GM23338 (cell line): ENCODE measurements around the gene TMEM39A. TPM values are rescaled to one million over a fixed set of nuclear protein-coding genes. Genes with fewer than 3 reads are reported as not detected.

ENCODE experiments used
- ATAC-seq: fragments of 200-7000 bp; cut with Tn5 transposase; 3 replicates; pipeline ENCODE4 v1.9.1; 2020
- DNase-seq: peaks from one replicate; pipeline ENCODE4 v3.0.0-alpha.2; 2015; ENCODE audit warnings: low spot score
- H2AFZ ChIP-seq: fragments of 200-600 bp; sonication (generic); 2 replicates; pipeline ENCODE4 v1.8.0; 2016; ENCODE audit warnings: antibody characterized with exemption, mild to moderate bottlenecking, moderate library complexity
- H3F3A ChIP-seq: fragments of 200-600 bp; sonication (generic); replicated peaks from 2 replicates; pipeline ENCODE4 v1.8.0; 2017; ENCODE audit warnings: antibody characterized with exemption, mixed run types, low read depth
- H3K27ac ChIP-seq: fragments of 200-600 bp; sonication (generic); 2 replicates; pipeline ENCODE4 v1.6.1; 2016; ENCODE audit warnings: low read depth
- H3K27me3 ChIP-seq: fragments of 200-600 bp; sonication (generic); 2 replicates; pipeline ENCODE4 v1.8.0; 2016; ENCODE audit warnings: mild to moderate bottlenecking, mixed run types, moderate library complexity; ENCODE audit not compliant: insufficient read depth
- H3K36me3 ChIP-seq: fragments of 200-600 bp; sonication (generic); 2 replicates; pipeline ENCODE4 v1.8.0; 2016; ENCODE audit warnings: mild to moderate bottlenecking; ENCODE audit not compliant: insufficient read depth
- H3K4me1 ChIP-seq: fragments of 200-600 bp; sonication (generic); 2 replicates; pipeline ENCODE4 v1.8.0; 2016; ENCODE audit warnings: mild to moderate bottlenecking, moderate library complexity; ENCODE audit not compliant: insufficient read depth
- H3K4me2 ChIP-seq: fragments of 200-600 bp; sonication (generic); 2 replicates; pipeline ENCODE4 v1.7.1; 2017; ENCODE audit warnings: mixed run types
- H3K4me3 ChIP-seq: fragments of 200-600 bp; sonication (generic); 2 replicates; pipeline ENCODE4 v1.6.1; 2016; ENCODE audit warnings: mixed run types
- H3K79me2 ChIP-seq: fragments of 200-600 bp; sonication (generic); replicated peaks from 2 replicates; pipeline ENCODE4 v1.8.0; 2017; ENCODE audit warnings: mild to moderate bottlenecking; ENCODE audit not compliant: insufficient read depth
- H3K9me2 ChIP-seq: fragments of 200-600 bp; sonication (generic); 2 replicates; pipeline ENCODE4 v1.8.0; 2017; ENCODE audit not compliant: insufficient read depth
- H4K20me1 ChIP-seq: fragments of 200-600 bp; sonication (generic); replicated peaks from 2 replicates; pipeline ENCODE4 v1.8.0; 2017; ENCODE audit warnings: mild to moderate bottlenecking; ENCODE audit not compliant: insufficient read depth
- H3K27ac Mint-ChIP-seq: 2 replicates; pipeline ENCODE4 v1.8.0; 2020; ENCODE audit warnings: inconsistent platforms, mild to moderate bottlenecking, moderate library complexity, mixed read lengths
- H3K27me3 Mint-ChIP-seq: 3 replicates; pipeline ENCODE4 v1.8.0; 2022; ENCODE audit warnings: low read depth, mild to moderate bottlenecking, moderate library complexity, mixed read lengths, inconsistent platforms; ENCODE audit not compliant: insufficient read depth, poor library complexity
- H3K36me3 Mint-ChIP-seq: 3 replicates; pipeline ENCODE4 v1.8.0; 2021; ENCODE audit warnings: low read depth, mild to moderate bottlenecking, inconsistent platforms, moderate library complexity, mixed read lengths
- H3K4me1 Mint-ChIP-seq: 3 replicates; pipeline ENCODE4 v1.8.0; 2020; ENCODE audit warnings: mild to moderate bottlenecking, inconsistent platforms, mixed read lengths
- H3K4me3 Mint-ChIP-seq: 3 replicates; pipeline ENCODE4 v1.8.0; 2021; ENCODE audit warnings: moderate library complexity, mild to moderate bottlenecking, inconsistent platforms, mixed read lengths
- H3K9me3 Mint-ChIP-seq: 3 replicates; pipeline ENCODE4 v1.8.0; 2020; ENCODE audit warnings: moderate library complexity, mild to moderate bottlenecking, inconsistent platforms, mixed read lengths
- CREB1 ChIP-seq: fragments of 250-450 bp; sonication (Bioruptor Pico); IDR thresholded peaks from 2 replicates; pipeline ENCODE4 v1.5.0; 2020; ENCODE audit warnings: low read depth, mild to moderate bottlenecking, moderate library complexity
- EZH2 ChIP-seq: fragments of 200-600 bp; sonication (generic); IDR thresholded peaks from one replicate; pipeline ENCODE4 v1.8.0; 2017; ENCODE audit warnings: antibody characterized with exemption, mild to moderate bottlenecking, low read depth; ENCODE audit not compliant: unreplicated experiment
- EZH2phosphoT487 ChIP-seq: fragments of 200-600 bp; sonication (generic); IDR thresholded peaks from one replicate; pipeline ENCODE4 v1.8.1; 2018; ENCODE audit warnings: antibody characterized with exemption; ENCODE audit not compliant: unreplicated experiment
- JUNB ChIP-seq: IDR thresholded peaks from one replicate; pipeline ENCODE4 v1.6.1; 2016; ENCODE audit warnings: antibody characterized with exemption; ENCODE audit not compliant: unreplicated experiment
- NANOG ChIP-seq: IDR thresholded peaks from 2 replicates; pipeline ENCODE4 v1.6.1; 2016; ENCODE audit warnings: antibody characterized with exemption, borderline replicate concordance
- POLR2AphosphoS5 ChIP-seq: IDR thresholded peaks from 2 replicates; pipeline ENCODE4 v1.6.1; 2016; ENCODE audit warnings: antibody characterized with exemption, low read depth
- STAT1 ChIP-seq: IDR thresholded peaks from one replicate; pipeline ENCODE4 v1.6.1; 2016; ENCODE audit warnings: antibody characterized with exemption; ENCODE audit not compliant: unreplicated experiment
- ZNF114 ChIP-seq: fragments of 250-450 bp; sonication (Bioruptor Pico); IDR thresholded peaks from 2 replicates; pipeline ENCODE4 v1.5.0; 2020; ENCODE audit warnings: mild to moderate bottlenecking, moderate library complexity
- ZNF331 ChIP-seq: fragments of 250-450 bp; sonication (Bioruptor Pico); IDR thresholded peaks from 2 replicates; pipeline ENCODE4 v1.5.0; 2020; ENCODE audit warnings: low read depth, mild to moderate bottlenecking, moderate library complexity
- polyA plus RNA-seq: library from polyadenylated mRNA; unstranded; fragments of >200 nt; fragmentation: Nextera tagmentation; extraction: Ambion mirVana; gene quantifications from 2 replicates; pipeline ENCODE4 v1.2.1, GENCODE V29; 2016
- total RNA-seq: library from RNA; depleted of rRNA; stranded (reverse); fragments of >200 nt; shearing (Covaris generic); gene quantifications from 2 replicates; pipeline ENCODE4 v1.2.3, GENCODE V29; 2014
- TF ChIP-seq, protein P1 (sequence below): IDR thresholded peaks from 2 replicates; pipeline ENCODE4 v1.6.1; 2016; ENCODE audit warnings: antibody characterized with exemption
- TF ChIP-seq, protein P2 (sequence below): fragments of 250-450 bp; sonication (Bioruptor Pico); IDR thresholded peaks from 2 replicates; pipeline ENCODE4 v1.5.0; 2020; ENCODE audit warnings: mild to moderate bottlenecking, moderate library complexity
- TF ChIP-seq, protein P3 (sequence below), 2 experiments: fragments of 200-600 bp in 1 of 2; sonication (generic) in 1 of 2; conservative IDR thresholded peaks; 2 replicates each; pipeline versions ENCODE4 v1.5.1 to v1.6.1; 2016 to 2017; ENCODE audit warnings: antibody characterized with exemption in 2 of 2, low read depth in 2 of 2, mild to moderate bottlenecking in 2 of 2, moderate library complexity in 1 of 2
- TF ChIP-seq, protein P4 (sequence below): IDR thresholded peaks from one replicate; pipeline ENCODE4 v1.6.1; 2018; ENCODE audit warnings: antibody characterized with exemption; ENCODE audit not compliant: unreplicated experiment

The TMEM39A gene
- total and polyA plus RNA-seq, 2 experiments from 2014 or later: 12.9 to 51.6 TPM

DNA sequence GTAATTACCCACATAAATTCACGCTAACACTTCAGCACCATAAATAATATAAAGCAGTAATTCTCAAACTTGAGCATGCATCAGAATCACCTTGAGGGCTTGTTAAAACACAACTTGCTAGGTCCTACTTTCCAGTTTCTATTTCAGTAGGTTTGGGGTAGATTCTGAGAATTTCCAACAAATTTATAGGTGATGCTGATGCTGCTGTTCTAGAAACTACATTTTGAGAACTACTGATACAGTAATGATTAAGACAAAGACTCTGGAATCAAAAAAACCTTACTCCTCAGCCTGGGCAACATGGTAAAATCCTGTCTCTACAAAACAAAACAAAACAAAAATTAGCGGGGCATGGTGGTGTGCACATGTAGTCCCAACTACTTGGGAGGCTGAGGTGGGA, 18.8 kb downstream of the TMEM39A start:
- Histone ChIP-seq H3K36me3 (peaks cover 18% of the 10 kb centered on the region), H3K4me1 (no peaks in the 10 kb centered on the region), H3K4me3 (no peak overlapping the region), H3F3A (no peaks in the 10 kb centered on the region), H3K9me2 (no peaks in the 10 kb centered on the region), H2AFZ (no peak overlapping the region), H3K4me2 (no peak overlapping the region), H3K27me3 (no peaks in the 10 kb centered on the region), H4K20me1 (no peaks in the 10 kb centered on the region), H3K27ac (no peak overlapping the region), H3K79me2 (no peaks in the 10 kb centered on the region)
- Mint-ChIP-seq H3K27me3 (no peaks in the 10 kb centered on the region), H3K9me3 (no peaks in the 10 kb centered on the region), H3K27ac (no peak overlapping the region), H3K4me3 (no peak overlapping the region), H3K36me3 (peaks cover 51% of the 10 kb centered on the region), H3K4me1 (no peaks in the 10 kb centered on the region)
- no peak for DNase-seq
- no peak for ATAC-seq
- TF ChIP-seq, protein P1, sequence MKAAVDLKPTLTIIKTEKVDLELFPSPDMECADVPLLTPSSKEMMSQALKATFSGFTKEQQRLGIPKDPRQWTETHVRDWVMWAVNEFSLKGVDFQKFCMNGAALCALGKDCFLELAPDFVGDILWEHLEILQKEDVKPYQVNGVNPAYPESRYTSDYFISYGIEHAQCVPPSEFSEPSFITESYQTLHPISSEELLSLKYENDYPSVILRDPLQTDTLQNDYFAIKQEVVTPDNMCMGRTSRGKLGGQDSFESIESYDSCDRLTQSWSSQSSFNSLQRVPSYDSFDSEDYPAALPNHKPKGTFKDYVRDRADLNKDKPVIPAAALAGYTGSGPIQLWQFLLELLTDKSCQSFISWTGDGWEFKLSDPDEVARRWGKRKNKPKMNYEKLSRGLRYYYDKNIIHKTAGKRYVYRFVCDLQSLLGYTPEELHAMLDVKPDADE: no peak
- TF ChIP-seq STAT1 (no peak), ZNF331 (CRISPR knock-in tag) (no peak), JUNB (no peak), EZH2phosphoT487 (no peak), POLR2AphosphoS5 (no peak), NANOG (no peak), EZH2 (no peak), ZNF114 (CRISPR knock-in tag) (no peak), CREB1 (CRISPR knock-in tag) (no peak)
- TF ChIP-seq, protein P2, sequence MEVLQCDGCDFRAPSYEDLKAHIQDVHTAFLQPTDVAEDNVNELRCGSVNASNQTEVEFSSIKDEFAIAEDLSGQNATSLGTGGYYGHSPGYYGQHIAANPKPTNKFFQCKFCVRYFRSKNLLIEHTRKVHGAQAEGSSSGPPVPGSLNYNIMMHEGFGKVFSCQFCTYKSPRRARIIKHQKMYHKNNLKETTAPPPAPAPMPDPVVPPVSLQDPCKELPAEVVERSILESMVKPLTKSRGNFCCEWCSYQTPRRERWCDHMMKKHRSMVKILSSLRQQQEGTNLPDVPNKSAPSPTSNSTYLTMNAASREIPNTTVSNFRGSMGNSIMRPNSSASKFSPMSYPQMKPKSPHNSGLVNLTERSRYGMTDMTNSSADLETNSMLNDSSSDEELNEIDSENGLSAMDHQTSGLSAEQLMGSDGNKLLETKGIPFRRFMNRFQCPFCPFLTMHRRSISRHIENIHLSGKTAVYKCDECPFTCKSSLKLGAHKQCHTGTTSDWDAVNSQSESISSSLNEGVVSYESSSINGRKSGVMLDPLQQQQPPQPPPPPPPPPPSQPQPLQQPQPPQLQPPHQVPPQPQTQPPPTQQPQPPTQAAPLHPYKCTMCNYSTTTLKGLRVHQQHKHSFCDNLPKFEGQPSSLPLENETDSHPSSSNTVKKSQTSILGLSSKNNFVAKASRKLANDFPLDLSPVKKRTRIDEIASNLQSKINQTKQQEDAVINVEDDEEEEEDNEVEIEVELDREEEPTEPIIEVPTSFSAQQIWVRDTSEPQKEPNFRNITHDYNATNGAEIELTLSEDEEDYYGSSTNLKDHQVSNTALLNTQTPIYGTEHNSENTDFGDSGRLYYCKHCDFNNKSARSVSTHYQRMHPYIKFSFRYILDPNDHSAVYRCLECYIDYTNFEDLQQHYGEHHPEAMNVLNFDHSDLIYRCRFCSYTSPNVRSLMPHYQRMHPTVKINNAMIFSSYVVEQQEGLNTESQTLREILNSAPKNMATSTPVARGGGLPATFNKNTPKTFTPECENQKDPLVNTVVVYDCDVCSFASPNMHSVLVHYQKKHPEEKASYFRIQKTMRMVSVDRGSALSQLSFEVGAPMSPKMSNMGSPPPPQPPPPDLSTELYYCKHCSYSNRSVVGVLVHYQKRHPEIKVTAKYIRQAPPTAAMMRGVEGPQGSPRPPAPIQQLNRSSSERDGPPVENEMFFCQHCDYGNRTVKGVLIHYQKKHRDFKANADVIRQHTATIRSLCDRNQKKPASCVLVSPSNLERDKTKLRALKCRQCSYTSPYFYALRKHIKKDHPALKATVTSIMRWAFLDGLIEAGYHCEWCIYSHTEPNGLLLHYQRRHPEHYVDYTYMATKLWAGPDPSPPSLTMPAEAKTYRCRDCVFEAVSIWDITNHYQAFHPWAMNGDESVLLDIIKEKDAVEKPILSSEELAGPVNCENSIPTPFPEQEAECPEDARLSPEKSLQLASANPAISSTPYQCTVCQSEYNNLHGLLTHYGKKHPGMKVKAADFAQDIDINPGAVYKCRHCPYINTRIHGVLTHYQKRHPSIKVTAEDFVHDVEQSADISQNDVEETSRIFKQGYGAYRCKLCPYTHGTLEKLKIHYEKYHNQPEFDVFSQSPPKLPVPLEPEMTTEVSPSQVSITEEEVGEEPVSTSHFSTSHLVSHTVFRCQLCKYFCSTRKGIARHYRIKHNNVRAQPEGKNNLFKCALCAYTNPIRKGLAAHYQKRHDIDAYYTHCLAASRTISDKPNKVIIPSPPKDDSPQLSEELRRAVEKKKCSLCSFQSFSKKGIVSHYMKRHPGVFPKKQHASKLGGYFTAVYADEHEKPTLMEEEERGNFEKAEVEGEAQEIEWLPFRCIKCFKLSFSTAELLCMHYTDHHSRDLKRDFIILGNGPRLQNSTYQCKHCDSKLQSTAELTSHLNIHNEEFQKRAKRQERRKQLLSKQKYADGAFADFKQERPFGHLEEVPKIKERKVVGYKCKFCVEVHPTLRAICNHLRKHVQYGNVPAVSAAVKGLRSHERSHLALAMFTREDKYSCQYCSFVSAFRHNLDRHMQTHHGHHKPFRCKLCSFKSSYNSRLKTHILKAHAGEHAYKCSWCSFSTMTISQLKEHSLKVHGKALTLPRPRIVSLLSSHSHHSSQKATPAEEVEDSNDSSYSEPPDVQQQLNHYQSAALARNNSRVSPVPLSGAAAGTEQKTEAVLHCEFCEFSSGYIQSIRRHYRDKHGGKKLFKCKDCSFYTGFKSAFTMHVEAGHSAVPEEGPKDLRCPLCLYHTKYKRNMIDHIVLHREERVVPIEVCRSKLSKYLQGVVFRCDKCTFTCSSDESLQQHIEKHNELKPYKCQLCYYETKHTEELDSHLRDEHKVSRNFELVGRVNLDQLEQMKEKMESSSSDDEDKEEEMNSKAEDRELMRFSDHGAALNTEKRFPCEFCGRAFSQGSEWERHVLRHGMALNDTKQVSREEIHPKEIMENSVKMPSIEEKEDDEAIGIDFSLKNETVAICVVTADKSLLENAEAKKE (CRISPR knock-in tag): no peak
- TF ChIP-seq, protein P3, sequence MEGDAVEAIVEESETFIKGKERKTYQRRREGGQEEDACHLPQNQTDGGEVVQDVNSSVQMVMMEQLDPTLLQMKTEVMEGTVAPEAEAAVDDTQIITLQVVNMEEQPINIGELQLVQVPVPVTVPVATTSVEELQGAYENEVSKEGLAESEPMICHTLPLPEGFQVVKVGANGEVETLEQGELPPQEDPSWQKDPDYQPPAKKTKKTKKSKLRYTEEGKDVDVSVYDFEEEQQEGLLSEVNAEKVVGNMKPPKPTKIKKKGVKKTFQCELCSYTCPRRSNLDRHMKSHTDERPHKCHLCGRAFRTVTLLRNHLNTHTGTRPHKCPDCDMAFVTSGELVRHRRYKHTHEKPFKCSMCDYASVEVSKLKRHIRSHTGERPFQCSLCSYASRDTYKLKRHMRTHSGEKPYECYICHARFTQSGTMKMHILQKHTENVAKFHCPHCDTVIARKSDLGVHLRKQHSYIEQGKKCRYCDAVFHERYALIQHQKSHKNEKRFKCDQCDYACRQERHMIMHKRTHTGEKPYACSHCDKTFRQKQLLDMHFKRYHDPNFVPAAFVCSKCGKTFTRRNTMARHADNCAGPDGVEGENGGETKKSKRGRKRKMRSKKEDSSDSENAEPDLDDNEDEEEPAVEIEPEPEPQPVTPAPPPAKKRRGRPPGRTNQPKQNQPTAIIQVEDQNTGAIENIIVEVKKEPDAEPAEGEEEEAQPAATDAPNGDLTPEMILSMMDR (conservative IDR thresholded peaks at IDR 0.05; ENCODE audit: low read depth in 2 of 2): no peak
- TF ChIP-seq, protein P4, sequence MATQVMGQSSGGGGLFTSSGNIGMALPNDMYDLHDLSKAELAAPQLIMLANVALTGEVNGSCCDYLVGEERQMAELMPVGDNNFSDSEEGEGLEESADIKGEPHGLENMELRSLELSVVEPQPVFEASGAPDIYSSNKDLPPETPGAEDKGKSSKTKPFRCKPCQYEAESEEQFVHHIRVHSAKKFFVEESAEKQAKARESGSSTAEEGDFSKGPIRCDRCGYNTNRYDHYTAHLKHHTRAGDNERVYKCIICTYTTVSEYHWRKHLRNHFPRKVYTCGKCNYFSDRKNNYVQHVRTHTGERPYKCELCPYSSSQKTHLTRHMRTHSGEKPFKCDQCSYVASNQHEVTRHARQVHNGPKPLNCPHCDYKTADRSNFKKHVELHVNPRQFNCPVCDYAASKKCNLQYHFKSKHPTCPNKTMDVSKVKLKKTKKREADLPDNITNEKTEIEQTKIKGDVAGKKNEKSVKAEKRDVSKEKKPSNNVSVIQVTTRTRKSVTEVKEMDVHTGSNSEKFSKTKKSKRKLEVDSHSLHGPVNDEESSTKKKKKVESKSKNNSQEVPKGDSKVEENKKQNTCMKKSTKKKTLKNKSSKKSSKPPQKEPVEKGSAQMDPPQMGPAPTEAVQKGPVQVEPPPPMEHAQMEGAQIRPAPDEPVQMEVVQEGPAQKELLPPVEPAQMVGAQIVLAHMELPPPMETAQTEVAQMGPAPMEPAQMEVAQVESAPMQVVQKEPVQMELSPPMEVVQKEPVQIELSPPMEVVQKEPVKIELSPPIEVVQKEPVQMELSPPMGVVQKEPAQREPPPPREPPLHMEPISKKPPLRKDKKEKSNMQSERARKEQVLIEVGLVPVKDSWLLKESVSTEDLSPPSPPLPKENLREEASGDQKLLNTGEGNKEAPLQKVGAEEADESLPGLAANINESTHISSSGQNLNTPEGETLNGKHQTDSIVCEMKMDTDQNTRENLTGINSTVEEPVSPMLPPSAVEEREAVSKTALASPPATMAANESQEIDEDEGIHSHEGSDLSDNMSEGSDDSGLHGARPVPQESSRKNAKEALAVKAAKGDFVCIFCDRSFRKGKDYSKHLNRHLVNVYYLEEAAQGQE: no peak
